ENCODE results near the gene PKP2.

DNA sequence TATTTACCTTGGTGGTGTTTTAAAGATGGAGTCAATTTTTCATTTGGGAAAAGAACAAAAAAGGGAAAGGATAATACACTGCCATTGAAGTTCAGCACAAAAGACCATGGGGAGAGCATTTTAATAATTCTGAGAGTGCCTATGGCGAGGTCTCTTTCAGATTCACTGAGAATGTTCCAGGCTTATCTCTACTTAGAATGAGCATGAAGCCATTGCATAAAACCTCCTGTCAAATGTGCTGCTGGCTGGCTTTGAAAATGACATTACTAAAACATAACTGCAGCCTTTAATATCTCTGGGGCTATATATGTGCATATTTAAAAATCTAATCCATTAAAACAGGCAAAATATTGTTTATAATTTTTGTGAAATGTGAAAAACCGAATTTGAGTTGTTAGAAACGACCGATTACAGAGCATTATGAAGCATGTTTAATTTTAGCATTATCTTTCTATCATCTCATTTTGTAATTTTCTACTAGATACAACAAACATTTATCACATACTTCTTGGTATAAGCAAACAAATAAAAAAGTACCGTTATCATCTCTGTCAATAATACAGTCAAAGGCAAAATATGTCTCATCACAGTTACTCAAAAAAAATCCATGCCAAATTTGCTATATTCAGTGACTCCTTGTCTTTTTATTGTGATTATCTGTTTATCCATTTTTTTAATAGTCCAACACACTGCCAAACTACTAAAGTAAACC lies 95.2 kb downstream of the PKP2 start:
- TF ChIP-seq TCF12 (IDR thresholded peaks at IDR 0.05; ENCODE audit: low read depth) (no peak), YY1 (IDR thresholded peaks at IDR 0.05; ENCODE audit: low read depth) (no peak), RAD21 (IDR thresholded peaks at IDR 0.05; ENCODE audit: low read depth) (no peak), EGR1 (IDR thresholded peaks at IDR 0.05) (no peak), FOXM1 (IDR thresholded peaks at IDR 0.05; ENCODE audit: borderline replicate concordance, low read depth) (no peak), ZBTB7A (IDR thresholded peaks at IDR 0.05; ENCODE audit: low read depth) (no peak), CEBPB (IDR thresholded peaks at IDR 0.05) (no peak), EP300 (IDR thresholded peaks at IDR 0.05; ENCODE audit: borderline replicate concordance) (no peak), TAF1 (IDR thresholded peaks at IDR 0.05; ENCODE audit: low read depth) (no peak), TEAD4 (IDR thresholded peaks at IDR 0.05) (no peak)
- TF ChIP-seq, protein P1, sequence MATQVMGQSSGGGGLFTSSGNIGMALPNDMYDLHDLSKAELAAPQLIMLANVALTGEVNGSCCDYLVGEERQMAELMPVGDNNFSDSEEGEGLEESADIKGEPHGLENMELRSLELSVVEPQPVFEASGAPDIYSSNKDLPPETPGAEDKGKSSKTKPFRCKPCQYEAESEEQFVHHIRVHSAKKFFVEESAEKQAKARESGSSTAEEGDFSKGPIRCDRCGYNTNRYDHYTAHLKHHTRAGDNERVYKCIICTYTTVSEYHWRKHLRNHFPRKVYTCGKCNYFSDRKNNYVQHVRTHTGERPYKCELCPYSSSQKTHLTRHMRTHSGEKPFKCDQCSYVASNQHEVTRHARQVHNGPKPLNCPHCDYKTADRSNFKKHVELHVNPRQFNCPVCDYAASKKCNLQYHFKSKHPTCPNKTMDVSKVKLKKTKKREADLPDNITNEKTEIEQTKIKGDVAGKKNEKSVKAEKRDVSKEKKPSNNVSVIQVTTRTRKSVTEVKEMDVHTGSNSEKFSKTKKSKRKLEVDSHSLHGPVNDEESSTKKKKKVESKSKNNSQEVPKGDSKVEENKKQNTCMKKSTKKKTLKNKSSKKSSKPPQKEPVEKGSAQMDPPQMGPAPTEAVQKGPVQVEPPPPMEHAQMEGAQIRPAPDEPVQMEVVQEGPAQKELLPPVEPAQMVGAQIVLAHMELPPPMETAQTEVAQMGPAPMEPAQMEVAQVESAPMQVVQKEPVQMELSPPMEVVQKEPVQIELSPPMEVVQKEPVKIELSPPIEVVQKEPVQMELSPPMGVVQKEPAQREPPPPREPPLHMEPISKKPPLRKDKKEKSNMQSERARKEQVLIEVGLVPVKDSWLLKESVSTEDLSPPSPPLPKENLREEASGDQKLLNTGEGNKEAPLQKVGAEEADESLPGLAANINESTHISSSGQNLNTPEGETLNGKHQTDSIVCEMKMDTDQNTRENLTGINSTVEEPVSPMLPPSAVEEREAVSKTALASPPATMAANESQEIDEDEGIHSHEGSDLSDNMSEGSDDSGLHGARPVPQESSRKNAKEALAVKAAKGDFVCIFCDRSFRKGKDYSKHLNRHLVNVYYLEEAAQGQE (IDR thresholded peaks at IDR 0.05; ENCODE audit: low read depth), result no peak
- TF ChIP-seq, protein P2, sequence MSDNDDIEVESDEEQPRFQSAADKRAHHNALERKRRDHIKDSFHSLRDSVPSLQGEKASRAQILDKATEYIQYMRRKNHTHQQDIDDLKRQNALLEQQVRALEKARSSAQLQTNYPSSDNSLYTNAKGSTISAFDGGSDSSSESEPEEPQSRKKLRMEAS (IDR thresholded peaks at IDR 0.05), result no peak

Data from Ishikawa (cell line).